RWPE1 (cell line): Measurements from ENCODE around the gene THAP3.

Experiments used
- CTCF ChIA-PET: fragments of 350-600 bp; sonication (Branson Sonifier 250); formaldehyde crosslinking; extraction: SDS; loops from one replicate; lab custom pipeline; 2021; lab: Yijun Ruan, JAX
- POLR2A ChIA-PET: fragments of 400-600 bp; formaldehyde crosslinking; extraction: SDS; loops from one replicate; lab custom pipeline; 2020; ENCODE audit warnings: antibody characterized with exemption; ENCODE audit not compliant: low non-redundant PET; lab: Yijun Ruan, JAX
- DNase-seq: peaks from one replicate; pipeline ENCODE4 v3.0.0; 2012; ENCODE audit warnings: low spot score
- H3K27ac ChIP-seq: fragments of 450-650 bp; 2 replicates; pipeline ENCODE4 v1.5.1; 2017
- TF ChIP-seq, protein P1 (sequence below): fragments of 450-650 bp; conservative IDR thresholded peaks from 2 replicates; pipeline ENCODE4 v1.5.1; 2017; ENCODE audit warnings: low read depth, mild to moderate bottlenecking

Gene THAP3

DNA sequence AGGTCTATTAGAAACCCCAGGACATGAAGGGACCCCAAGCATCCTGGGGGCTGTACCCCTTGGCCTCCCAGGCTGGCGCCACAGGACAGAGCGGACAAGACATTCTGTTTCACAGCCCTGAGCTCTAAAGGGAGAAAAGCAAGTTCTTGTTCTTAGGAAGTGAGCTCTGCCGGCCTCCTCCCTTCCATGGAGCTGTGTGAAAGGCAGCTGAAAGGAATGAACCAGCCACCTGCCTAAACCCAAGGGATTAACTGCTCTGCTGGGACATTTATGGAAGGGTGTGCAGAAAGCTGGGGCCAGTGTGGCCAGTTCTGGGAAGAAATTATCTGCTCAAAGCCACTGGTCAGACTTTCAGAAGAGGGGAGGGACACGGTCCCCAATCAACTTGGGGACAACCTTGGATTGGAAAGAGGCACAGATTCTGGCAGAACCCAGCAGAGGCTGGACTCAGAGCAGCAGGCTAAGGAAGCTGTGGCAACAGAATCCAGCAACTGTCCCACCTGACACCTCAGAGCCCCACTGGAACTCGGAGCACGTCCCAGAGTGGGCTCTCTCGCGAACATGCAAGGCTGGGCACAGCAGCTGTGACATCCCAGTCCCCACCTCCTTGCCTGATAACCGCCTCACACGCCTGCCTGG lies 24.1 kb upstream of the THAP3 start:
- POLR2A ChIA-PET = interaction anchor here (0.5 to 2.1 kb wide), 2 partner anchors 7 to 21 kb away, joined by 6 to 8 read pairs; no protein-coding TSS in a partner anchor
- TF ChIP-seq, protein P1, sequence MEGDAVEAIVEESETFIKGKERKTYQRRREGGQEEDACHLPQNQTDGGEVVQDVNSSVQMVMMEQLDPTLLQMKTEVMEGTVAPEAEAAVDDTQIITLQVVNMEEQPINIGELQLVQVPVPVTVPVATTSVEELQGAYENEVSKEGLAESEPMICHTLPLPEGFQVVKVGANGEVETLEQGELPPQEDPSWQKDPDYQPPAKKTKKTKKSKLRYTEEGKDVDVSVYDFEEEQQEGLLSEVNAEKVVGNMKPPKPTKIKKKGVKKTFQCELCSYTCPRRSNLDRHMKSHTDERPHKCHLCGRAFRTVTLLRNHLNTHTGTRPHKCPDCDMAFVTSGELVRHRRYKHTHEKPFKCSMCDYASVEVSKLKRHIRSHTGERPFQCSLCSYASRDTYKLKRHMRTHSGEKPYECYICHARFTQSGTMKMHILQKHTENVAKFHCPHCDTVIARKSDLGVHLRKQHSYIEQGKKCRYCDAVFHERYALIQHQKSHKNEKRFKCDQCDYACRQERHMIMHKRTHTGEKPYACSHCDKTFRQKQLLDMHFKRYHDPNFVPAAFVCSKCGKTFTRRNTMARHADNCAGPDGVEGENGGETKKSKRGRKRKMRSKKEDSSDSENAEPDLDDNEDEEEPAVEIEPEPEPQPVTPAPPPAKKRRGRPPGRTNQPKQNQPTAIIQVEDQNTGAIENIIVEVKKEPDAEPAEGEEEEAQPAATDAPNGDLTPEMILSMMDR = no peak
- CTCF ChIA-PET = interaction anchor here (0.6 to 2.0 kb wide), 3 partner anchors 11 to 46 kb away, joined by 3 to 7 read pairs (median 4); partner anchors contain the start of gene NOL9
- no peak for DNase-seq
- H3K27ac ChIP-seq = peak overlapping the region; percentile 98

DNA sequence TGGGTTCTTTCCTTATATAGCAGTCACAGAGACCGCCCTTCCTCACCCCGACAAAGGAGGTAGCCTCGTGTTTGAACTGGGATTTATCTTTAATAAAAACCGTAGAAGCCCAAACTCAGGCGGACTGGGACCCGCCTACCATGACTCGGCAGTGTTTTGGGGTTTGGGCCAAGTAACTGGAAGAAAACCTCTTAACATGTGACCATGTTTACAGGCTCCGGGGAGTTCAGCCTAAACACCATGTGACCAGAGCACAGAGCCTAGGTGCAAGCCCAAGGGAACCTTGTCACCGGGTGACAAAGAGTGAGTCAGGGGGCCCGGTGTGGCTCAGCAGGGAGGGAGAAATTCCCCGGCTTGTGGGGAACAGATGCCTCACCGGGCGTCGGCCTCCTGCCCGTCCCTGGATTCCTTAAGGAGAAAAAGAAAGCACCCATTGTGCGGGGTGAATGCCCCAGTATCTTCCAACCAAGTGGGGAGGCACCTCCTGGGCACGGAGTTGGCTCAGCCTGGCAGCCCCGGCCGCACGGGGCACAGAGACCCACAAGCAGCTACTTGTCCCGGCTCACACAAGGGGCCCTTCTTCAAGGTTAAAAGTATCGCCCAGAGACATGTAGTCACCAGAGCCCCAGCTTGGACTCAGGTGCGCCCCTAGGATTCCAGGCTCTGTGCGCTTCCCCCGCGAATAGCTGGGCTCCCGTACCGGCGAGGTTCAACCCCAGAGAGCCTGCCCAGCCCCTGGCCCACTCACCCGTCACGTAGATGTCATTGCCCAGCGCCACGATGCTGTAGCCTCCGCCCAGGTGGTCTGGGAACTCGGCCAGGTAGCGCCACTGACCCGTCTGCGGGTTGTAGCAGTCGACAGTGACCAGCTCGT lies 23.4 kb upstream of the THAP3 start:
- ChIA-PET CTCF (interaction anchor here (0.5 to 2.0 kb wide), 4 partner anchors 10 to 468 kb away, joined by 3 to 7 read pairs (median 4); partner anchors contain the start of gene NOL9), POLR2A (interaction anchor here (0.6 to 2.1 kb wide), 4 partner anchors 11 to 1416 kb away, joined by 3 to 8 read pairs (median 3); no protein-coding TSS in a partner anchor)
- DNase-seq = peak; percentile 92
- peak overlapping the region; percentile 98 for H3K27ac ChIP-seq
- TF ChIP-seq, protein P1 = no peak

DNA sequence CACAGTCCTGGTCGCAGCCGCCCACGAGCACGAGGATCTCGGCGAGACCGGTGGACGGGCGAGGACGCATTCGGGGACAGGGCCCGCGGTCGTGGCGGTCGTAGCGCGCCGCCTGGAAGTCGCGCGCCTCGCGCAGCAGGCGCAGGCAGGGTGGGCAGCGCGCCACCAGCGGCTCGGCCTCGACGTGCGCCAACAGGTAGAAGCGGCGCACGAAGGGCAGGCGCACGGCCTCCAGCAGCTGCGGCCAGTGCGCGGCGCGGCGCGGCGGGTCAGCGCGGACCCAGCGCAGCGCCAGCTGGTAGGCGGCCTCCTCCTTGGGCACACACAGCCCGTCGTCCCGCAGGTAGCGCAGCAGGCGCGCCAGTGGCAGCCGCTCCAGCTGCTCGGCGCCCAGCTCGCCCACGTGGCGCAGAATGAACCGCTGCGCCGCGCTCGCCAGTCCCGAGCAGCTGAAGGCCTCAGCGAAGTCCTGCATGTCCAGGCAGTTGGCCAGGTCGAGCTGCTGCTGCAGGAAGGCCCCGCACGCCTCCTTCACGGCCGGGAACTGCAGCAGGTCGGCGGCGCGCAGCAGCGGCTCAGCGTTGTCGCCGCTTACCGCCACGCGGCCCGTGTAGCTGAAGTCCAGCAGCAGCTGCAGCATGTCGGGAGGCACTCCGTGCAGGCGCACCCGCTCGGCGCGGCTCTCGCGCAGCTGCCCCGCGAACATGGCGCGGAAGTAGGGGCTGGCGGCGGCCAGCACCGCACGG lies 22.6 kb upstream of the THAP3 start:
- ChIA-PET CTCF (interaction anchor here (1.1 kb wide), 1 partner anchor 11 kb away, joined by 5 read pairs; no protein-coding TSS in a partner anchor), POLR2A (interaction anchor here (0.6 to 1.1 kb wide), 4 partner anchors 11 to 1415 kb away, joined by 3 to 5 read pairs (median 3); no protein-coding TSS in a partner anchor)
- DNase-seq = no peak
- H3K27ac ChIP-seq = peak overlapping the region; percentile 98
- TF ChIP-seq, protein P1 = no peak

DNA sequence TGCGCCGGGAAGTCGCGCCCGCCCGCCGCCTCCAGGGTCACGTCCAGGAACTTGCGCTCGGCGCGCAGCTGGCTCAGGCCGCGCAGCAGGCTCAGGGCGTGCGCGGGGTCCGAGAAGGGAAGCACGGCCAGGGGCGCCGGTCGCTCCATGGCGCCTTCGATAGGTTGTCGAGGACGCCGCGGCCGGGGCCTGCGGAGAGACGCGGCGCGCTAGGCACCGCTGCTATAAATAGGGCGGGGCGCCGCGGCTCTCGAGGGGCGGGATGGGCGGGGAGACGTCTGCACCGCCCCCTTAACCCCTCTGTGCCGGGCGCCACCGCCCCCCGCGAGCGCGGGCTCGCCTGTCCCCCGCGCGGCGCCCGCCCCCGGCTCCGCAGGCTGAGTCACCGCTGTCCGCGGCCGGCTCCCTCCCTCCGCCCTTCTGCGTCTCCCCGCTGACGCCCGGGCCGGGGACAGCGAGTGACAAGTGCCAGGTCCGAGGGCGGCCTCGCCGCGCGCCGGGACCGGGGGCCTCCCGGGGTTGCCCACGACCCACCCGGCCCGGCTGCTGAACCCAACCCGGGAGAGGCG lies 21.9 kb upstream of the THAP3 start, which contains the start of gene KLHL21:
KLHL21 (minus strand) TSS at position 201 of the 569 bp plus-strand sequence; CDS start at position 149, 52 bp downstream.
- CTCF ChIA-PET = no interaction called here
- peak; percentile 81 for DNase-seq
- H3K27ac ChIP-seq = peak within 1 kb of the TSS; percentile 98
- POLR2A ChIA-PET = interaction anchor here (0.6 to 1.1 kb wide), 3 partner anchors 10 to 79 kb away, joined by 3 to 5 read pairs (median 3); no protein-coding TSS in a partner anchor
- TF ChIP-seq, protein P1 = no peak

DNA sequence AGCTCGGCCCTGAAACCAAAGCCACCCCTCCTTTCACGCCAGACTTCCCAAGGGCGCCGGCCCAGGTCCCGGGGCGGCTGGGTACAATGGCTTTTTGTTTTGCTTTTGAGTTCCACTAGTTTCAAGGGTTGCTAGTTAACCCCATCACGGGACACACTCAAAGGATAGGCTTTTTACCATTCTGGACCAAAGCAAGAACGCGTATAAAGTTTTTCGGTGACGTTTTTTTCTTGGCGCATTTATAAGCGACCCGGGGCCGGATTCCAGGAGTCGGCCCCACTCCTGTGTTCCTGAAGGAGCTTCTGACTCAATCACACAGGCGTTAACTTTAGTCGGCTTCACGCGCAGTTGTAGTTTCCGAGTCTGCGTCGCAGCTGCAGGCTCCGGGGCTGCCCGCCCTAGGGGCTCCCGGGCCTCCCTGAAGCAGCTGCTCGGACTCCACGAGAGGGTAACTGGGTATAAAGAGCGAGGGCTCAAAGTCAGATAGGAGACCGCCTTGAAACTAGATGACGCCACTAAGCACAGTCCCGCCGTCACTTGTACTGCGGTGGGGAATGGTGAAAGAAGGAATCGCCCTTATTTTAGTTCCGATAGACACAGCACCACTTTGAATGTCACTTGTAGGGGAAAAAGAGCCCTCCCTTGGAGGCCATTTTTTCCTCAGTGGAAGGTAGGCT lies 21.3 kb upstream of the THAP3 start:
- DNase-seq = peak; percentile 23
- peak overlapping the region; percentile 98 for H3K27ac ChIP-seq
- ChIA-PET CTCF (no interaction called here), POLR2A (interaction anchor here (0.6 kb wide), 1 partner anchor 14 kb away, joined by 3 read pairs; no protein-coding TSS in a partner anchor)
- TF ChIP-seq, protein P1 = no peak
